Adrenal gland (tissue), 12 donors: ENCODE results near the gene L2HGDH. TPM values are rescaled to one million over a fixed set of nuclear protein-coding genes. Genes with fewer than 3 reads are reported as not detected.
A peak's percentile ranks its signal among the peaks of the same experiment; 100 is the strongest.
"Not testable (repeated sequence)": the region's sequence is repeated elsewhere in the genome, so short reads cannot be mapped to it uniquely, and the experiment has no call there.

Source experiments
- DNase-seq, 7 donors: peaks; one replicate each; pipeline ENCODE4 v3.0.0-alpha.2; 2019 to 2020
- H3K27ac ChIP-seq, 5 donors: fragments of 200-600 bp; sonication (generic) in 4 of 5; 1 replicate in 3 of 5; 2 replicates in 2 of 5; pipeline versions ENCODE4 v1.5.1 to v1.8.0; 2016 to 2020; ENCODE audit warnings: mild to moderate bottlenecking in 1 of 5
- H3K27me3 ChIP-seq: fragments of 200-600 bp; 2 replicates; pipeline ENCODE4 v1.8.0; 2021
- H3K36me3 ChIP-seq, 2 donors: fragments of 200-600 bp; replicated peaks in 1 of 2; 1 replicate in 1 of 2; 2 replicates in 1 of 2; pipeline versions ENCODE4 v1.5.1 to v1.8.0; 2018 to 2022
- H3K4me1 ChIP-seq, 2 donors: fragments of 200-600 bp; replicated peaks in 1 of 2; 1 replicate in 1 of 2; 2 replicates in 1 of 2; pipeline versions ENCODE4 v1.5.1 to v1.8.0; 2018 to 2021
- H3K4me3 ChIP-seq, 4 donors: fragments of 200-600 bp; sonication (generic) in 3 of 4; one replicate each; pipeline ENCODE4 v1.5.1; 2016 to 2018
- H3K9me3 ChIP-seq, 3 donors: fragments of 200-600 bp; sonication (generic) in 1 of 3; replicated peaks in 1 of 3; 1 replicate in 2 of 3; 2 replicates in 1 of 3; pipeline versions ENCODE4 v1.5.1 to v1.8.0; 2016 to 2021
- CTCF ChIP-seq, 6 experiments: fragments of 450-650 bp in 4 of 6; fragments of 200-600 bp in 2 of 6; sonication (generic) in 1 of 6; IDR thresholded peaks; 1 replicate in 5 of 6; 2 replicates in 1 of 6; pipeline versions ENCODE4 v1.5.1 to v1.8.0; 2016 to 2021; ENCODE audit warnings: antibody characterized with exemption in 6 of 6, mild to moderate bottlenecking in 2 of 6, moderate library complexity in 1 of 6
- POLR2A ChIP-seq, 2 donors: fragments of 450-650 bp; IDR thresholded peaks; one replicate each; pipeline ENCODE4 v1.6.1; 2017; ENCODE audit warnings: antibody characterized with exemption in 2 of 2, mild to moderate bottlenecking in 2 of 2, moderate library complexity in 1 of 2
- WGBS, 4 donors: extraction: QIAGEN DNeasy Blood & Tissue Kit in 2 of 4; methylation state at CpG; one replicate each; pipeline versions ENCODE4 v1.1.5 to v1.1.7; 2013 to 2017; 5-methylcytosine and 5-hydroxymethylcytosine counted together
- intact Hi-C, 2 donors: fragments of 100-400 bp; cut with DNase I; formaldehyde crosslinking; loops; one replicate each; pipeline versions ENCODE4 v1.14.1 to v1.15.0; 2022 to 2023
- polyA plus RNA-seq, 3 donors: library from polyadenylated mRNA; stranded (reverse); fragments of 200-250 nt in 2 of 3; fragments of 350-450 nt in 1 of 3; fragmentation: Illumina TruSeq in 1 of 3; extraction: RNeasy Lipid Tissue Mini Kit (QIAGEN cat#74804) in 1 of 3; gene quantifications; one replicate each; pipeline ENCODE4 v1.2.3, GENCODE V29; 2013 to 2014
- total RNA-seq, 9 donors: library from RNA; depleted of rRNA in 4 of 9; stranded (reverse); fragments of >200 nt in 4 of 9; fragments of 120-200 nt in 1 of 9; fragmentation: NEBNext Ultra II Directional in 1 of 9; extraction: Animal tissue kit (Norgen Biotek cat#: 25700) in 1 of 9; gene quantifications; one replicate each; pipeline versions ENCODE4 v1.1.0 to v1.2.4, GENCODE V29; 2013 to 2023
- donor health status: healthy with polysubstance abuse.
- donor health status: Bipolar disorder and iron deficiency.
- donor health status: DM: yes; HTN: yes; CAD: no.
- donor health status: DM: no; HTN: no; CAD: no.
- donor health status: DM: no; HTN: no; CAD: no.
- donor health status: DM: yes; HTN: yes; CAD: no.

L2HGDH gene
- total and polyA plus RNA-seq, 12 donors: 1.2 to 8.9 (median 4.8) TPM

GRCh38 chr14:50318031-50318626 is 6.1 kb upstream of the L2HGDH start:
- intact Hi-C loops: loop anchor here in 1 of 2 donors (5.0 kb wide), 1 partner anchor 214 kb away; the partner anchor contains the start of gene MAP4K5
- no peaks in the 10 kb centered on the region for H3K27me3 ChIP-seq
- H3K4me3 ChIP-seq: no peak overlapping the region
- 43 to 48% (median 45%) methylated on average over 4 of the region's 4 CpGs for WGBS, 4 donors
- no peaks in the 10 kb centered on the region for H3K36me3 ChIP-seq
- H3K4me1 ChIP-seq: peaks cover 8 to 22% of the 10 kb centered on the region in 2 donors
- H3K9me3 ChIP-seq: no peaks in the 10 kb centered on the region
- DNase-seq: no peak
- no peak overlapping the region for H3K27ac ChIP-seq
- no peak for TF ChIP-seq POLR2A (IDR thresholded peaks at IDR 0.05)
- TF ChIP-seq CTCF (IDR thresholded peaks at IDR 0.05): peak; percentile 42 to 70 (median 55)

- H3K36me3 ChIP-seq, H3K27ac ChIP-seq, H3K4me3 ChIP-seq, H3K9me3 ChIP-seq, DNase-seq, H3K27me3 ChIP-seq, intact Hi-C loops: not testable (repeated sequence)
- H3K4me1 ChIP-seq: peaks cover 10 to 14% of the 10 kb centered on the region in 2 donors
- WGBS, 4 donors: 90 to 100% (median 93%) methylated on average over 3 of the region's 3 CpGs
These were observed 2.1 kb upstream of the L2HGDH start for GRCh38 chr14:50314098-50314497.

GRCh38 chr14:50312734-50313054 is 665 bp upstream of the L2HGDH start:
- intact Hi-C loops: no loop called here
- TF ChIP-seq CTCF (IDR thresholded peaks at IDR 0.05): no peak
- no peak for TF ChIP-seq POLR2A (IDR thresholded peaks at IDR 0.05)
- Histone ChIP-seq H3K36me3 (no peaks in the 10 kb centered on the region), H3K4me3 (peak overlapping the region in 2 of 4 donors; percentile 67 to 68), H3K27me3 (no peaks in the 10 kb centered on the region), H3K9me3 (no peaks in the 10 kb centered on the region), H3K27ac (peak overlapping the region; percentile 79 to 96 (median 90)), H3K4me1 (peaks cover 10 to 14% of the 10 kb centered on the region in 2 donors)
- DNase-seq: no peak
- WGBS, 4 donors: 2 to 3% (median 2%) methylated on average over 12 to 18 of the region's 18 CpGs

GRCh38 chr14:50311337-50311971 is 575 bp downstream of the L2HGDH start:
- Histone ChIP-seq H3K4me3 (peak overlapping the region; percentile 54 to 68 (median 62)), H3K4me1 (peaks cover 10 to 14% of the 10 kb centered on the region in 2 donors), H3K27ac (peak overlapping the region; percentile 17 to 96 (median 90)), H3K27me3 (no peaks in the 10 kb centered on the region), H3K9me3 (no peaks in the 10 kb centered on the region), H3K36me3 (no peaks in the 10 kb centered on the region)
- TF ChIP-seq POLR2A (IDR thresholded peaks at IDR 0.05): no peak
- TF ChIP-seq CTCF (IDR thresholded peaks at IDR 0.05): peak; percentile 25 to 61 (median 53)
- WGBS, 4 donors: 1 to 3% (median 3%) methylated on average over 15 to 18 of the region's 18 CpGs
- intact Hi-C loops: no loop called here
- DNase-seq: peak in 1 of 7 donors; percentile 12
